ENCODE results near the gene TPH1.

Gene TPH1

GRCh38 chr11:18046116-18046777 lies at the start of gene TPH1:
Gene TPH1 (minus strand): TSS chr11:18046269. CDS start chr11:18040762, 5,507 bp downstream.
- no peak for DNase-seq (ENCODE audit: low read depth)

- DNase-seq (ENCODE audit: low read depth), result no peak
Observed at GRCh38 chr11:18093959-18094358, 47.9 kb upstream of the TPH1 start.

GRCh38 chr11:18091731-18092130 lies 45.7 kb upstream of the TPH1 start:
- no peak for DNase-seq (ENCODE audit: low read depth)

- no peak for DNase-seq (ENCODE audit: low read depth)
Observed at GRCh38 chr11:18088966-18089365, 42.9 kb upstream of the TPH1 start.

GRCh38 chr11:18088366-18088765 lies 42.3 kb upstream of the TPH1 start:
- no peak for DNase-seq (ENCODE audit: low read depth)

- DNase-seq (ENCODE audit: low read depth), result no peak
Observed at GRCh38 chr11:18081551-18081950, 35.5 kb upstream of the TPH1 start.

DNA sequence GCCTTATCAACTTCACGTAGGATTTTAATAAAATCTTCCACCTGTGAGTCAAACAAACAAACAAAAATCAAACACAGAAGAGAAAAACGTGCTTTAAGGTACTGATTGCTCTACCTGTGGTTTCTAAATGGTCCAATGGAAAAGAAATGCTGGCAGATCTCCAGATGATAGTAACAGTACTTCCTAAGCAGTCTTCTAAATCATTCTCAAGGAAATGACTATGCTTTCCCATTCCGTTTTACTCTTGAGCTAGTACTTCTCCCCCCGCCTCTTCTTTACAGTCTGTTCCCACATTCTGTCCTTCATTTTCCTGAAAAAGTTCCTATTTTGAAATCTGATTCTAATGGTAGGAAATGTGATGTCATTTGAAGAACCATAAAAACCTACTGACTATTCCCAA lies 34.4 kb upstream of the TPH1 start:
- DNase-seq (ENCODE audit: low read depth), result no peak

- no peak for DNase-seq (ENCODE audit: low read depth)
Observed at GRCh38 chr11:18078909-18079308, 32.8 kb upstream of the TPH1 start.

DNA sequence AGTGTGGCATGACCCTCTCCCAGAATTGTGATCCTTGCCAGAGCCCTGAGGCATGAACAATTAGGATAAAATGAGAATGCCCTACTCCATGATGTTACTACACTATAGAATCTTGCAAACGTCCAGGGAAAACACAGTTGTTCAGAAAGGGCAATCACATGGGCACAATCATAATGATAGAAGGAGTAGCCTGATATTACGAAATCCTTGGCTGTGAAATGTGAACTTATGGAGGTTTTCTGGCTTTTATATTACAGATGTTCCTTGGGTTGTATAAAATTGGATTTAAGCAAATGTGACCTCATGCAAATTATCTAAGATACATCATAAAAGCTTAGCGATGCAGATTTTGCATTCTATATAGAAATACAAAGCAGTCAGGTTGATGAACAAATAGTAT lies 29.4 kb upstream of the TPH1 start:
- DNase-seq (ENCODE audit: low read depth), result no peak

DNA sequence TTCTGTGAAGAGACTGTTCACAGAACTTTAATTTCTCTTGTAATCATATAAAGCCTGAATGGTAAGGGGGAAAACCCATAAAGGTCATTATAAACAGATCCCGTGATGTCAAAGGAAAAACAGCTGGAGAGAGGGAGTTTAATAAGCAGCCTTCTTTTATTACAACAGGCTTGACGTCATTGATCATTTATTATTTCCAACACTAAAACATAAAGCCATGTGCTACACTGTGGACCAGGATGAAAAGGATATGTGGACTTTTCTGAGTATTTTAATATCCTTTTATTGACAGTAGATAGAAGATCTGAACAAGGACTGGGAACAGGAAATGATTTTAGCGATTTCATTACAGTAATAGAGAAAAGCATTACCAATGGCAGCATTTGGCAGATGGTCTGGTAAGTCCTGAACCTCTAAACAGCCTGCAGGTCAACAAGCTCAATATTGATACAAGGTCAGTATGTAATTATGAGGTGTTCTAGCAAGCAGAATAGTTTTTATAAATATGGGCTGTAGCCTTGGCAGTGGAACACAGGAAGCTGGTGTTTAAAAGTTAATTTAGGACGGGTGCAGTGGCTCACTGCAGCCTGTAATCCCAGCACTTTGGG lies 25.1 kb upstream of the TPH1 start:
- DNase-seq (ENCODE audit: low read depth), result no peak

- no peak for DNase-seq (ENCODE audit: low read depth)
Observed at GRCh38 chr11:18067372-18067771, 21.3 kb upstream of the TPH1 start.

- DNase-seq (ENCODE audit: low read depth), result no peak
Observed at GRCh38 chr11:18066626-18067025, 20.6 kb upstream of the TPH1 start.

- no peak for DNase-seq (ENCODE audit: low read depth)
Observed at GRCh38 chr11:18065572-18065971, 19.5 kb upstream of the TPH1 start.

DNA sequence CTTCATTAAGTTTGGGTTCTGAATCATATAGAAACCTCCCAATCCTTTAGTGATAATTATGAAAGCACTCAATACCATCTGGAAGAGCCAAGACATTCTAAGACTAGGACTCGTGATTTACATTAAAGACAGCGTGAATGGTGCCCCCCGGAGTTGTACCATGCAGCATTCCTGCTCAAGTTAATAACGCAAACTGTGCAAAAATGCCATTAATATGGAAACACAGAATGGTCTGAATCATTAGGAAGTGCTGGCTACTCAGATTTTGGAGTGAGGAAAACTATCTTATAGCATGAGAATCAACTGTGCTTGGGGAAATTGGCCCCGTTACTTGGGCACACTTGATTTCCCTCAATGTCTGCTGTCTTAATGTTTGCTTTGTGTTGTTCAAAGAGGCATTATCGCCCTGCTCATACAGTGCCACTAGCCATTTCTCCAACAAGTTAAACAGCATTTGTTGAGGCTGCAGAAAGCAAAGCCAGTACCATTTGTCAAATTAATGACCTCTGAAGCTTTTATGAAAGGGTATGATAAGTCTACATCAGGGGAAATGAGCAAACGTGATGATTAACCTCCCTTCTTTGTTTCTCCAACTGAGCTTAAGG lies 18.5 kb upstream of the TPH1 start:
- no peak for DNase-seq (ENCODE audit: low read depth)

- DNase-seq (ENCODE audit: low read depth), result no peak
Observed at GRCh38 chr11:18063862-18064434, 17.9 kb upstream of the TPH1 start.

GRCh38 chr11:18063125-18063524 lies 17.1 kb upstream of the TPH1 start:
- no peak for DNase-seq (ENCODE audit: low read depth)

GRCh38 chr11:18061351-18061750 lies 15.3 kb upstream of the TPH1 start:
- DNase-seq (ENCODE audit: low read depth), result no peak

GRCh38 chr11:18056561-18057181 lies 10.6 kb upstream of the TPH1 start:
- DNase-seq (ENCODE audit: low read depth), result no peak

GRCh38 chr11:18054511-18055103 lies 8.5 kb upstream of the TPH1 start:
- DNase-seq (ENCODE audit: low read depth), result no peak

- DNase-seq (ENCODE audit: low read depth), result no peak
Observed at GRCh38 chr11:18050848-18051247, 4.8 kb upstream of the TPH1 start.

DNA sequence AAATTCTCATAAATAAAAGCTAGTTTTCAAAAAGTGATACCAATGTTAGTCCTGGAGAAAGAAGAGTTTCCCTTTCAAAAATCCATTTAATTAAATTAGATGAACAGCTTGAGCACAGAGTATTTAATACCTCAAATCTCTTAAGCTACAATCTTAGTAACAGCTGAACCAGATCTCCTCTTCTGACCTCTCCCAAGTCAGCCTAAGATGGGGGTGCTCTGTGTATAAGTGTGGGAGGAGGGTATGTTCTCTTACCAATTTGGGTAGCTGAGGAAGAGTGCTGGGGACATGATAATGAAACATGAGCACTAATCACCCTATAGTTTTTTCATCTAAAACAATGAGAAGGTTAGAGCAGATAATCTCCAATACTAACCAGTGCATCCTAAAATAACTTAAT lies 9.6 kb downstream of the TPH1 start:
- no peak for DNase-seq (ENCODE audit: low read depth)

DNA sequence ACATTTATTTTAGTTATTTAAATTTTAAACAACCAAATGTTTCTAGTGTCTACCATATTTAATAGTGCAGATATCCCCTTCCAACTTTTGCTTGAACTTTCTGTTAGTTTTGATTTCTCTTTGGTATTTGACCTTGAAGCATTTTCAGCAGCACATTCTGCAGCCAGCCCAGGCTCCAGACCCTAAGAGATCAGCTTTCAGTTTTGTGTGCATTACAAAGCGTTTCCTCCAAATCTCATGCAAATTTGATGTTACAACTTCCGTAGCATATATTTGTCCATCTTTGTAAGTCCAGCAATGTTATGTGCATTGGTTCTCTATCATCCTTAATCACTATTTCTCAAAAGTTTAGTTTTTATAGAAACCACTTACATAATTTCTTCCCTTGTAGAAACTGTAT lies 18.6 kb downstream of the TPH1 start:
- DNase-seq (ENCODE audit: low read depth), result no peak

DNA sequence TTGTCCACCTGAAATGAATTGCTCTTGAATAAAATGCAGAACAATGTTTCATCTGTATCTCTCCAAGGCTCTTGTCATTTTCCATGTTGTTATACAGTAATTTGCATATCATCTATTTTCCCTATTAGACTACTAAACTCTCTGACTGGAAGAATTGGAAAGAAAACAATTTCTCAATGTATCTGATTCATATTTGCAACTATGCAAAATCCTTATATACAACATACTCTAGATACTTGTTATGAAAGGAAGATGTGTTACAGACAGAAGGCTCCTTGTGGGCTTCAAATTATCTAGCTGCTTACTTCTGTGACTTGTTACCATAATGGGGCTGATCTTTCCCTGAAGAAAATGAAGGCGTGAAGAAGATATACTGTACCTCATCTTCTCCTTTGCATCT lies 23.6 kb downstream of the TPH1 start:
- DNase-seq (ENCODE audit: low read depth), result no peak

Data from activated T-cell treated with anti-CD3 and anti-CD28 coated beads for 24 hours (primary cell).